Measurements from ENCODE around the gene MEI1. TPM values are rescaled to one million over a fixed set of nuclear protein-coding genes. Genes with fewer than 3 reads are reported as not detected.
A peak's percentile ranks its signal among the peaks of the same experiment; 100 is the strongest.

MEI1 gene
- total and polyA plus RNA-seq, 2 experiments from 2014 or later, result 1.1 to 5.6 TPM

DNA sequence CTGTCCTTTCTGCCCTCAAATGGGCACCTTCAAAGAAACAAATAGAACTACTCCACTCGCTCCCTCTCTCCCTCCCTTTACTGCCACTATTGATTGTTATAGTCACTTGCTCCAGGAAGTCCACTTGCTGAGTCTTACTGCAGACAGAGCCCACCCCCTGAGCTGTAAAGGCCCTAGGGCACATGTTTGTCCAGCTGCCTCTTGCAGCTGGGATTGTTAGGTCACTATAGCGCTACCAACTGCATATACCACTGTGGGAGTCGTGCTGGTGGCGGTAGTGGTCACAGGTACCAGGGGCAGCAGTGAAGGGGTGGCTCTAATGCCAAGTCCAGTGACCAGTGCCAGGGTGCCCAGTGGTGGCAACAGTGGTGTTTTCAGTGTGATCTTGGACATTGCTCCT lies 129.2 kb downstream of the MEI1 start:
- H3K27me3 ChIP-seq, result no peaks in the 10 kb centered on the region
- H3K4me3 ChIP-seq, result no peak overlapping the region
- no peaks in the 10 kb centered on the region for H3K9me3 ChIP-seq (ENCODE audit: low read depth)
- peak overlapping the region; percentile 45 for H3K27ac ChIP-seq
- H3K4me1 ChIP-seq (ENCODE audit: low read depth), result peaks cover 23% of the 10 kb centered on the region
- TF ChIP-seq, protein P1, sequence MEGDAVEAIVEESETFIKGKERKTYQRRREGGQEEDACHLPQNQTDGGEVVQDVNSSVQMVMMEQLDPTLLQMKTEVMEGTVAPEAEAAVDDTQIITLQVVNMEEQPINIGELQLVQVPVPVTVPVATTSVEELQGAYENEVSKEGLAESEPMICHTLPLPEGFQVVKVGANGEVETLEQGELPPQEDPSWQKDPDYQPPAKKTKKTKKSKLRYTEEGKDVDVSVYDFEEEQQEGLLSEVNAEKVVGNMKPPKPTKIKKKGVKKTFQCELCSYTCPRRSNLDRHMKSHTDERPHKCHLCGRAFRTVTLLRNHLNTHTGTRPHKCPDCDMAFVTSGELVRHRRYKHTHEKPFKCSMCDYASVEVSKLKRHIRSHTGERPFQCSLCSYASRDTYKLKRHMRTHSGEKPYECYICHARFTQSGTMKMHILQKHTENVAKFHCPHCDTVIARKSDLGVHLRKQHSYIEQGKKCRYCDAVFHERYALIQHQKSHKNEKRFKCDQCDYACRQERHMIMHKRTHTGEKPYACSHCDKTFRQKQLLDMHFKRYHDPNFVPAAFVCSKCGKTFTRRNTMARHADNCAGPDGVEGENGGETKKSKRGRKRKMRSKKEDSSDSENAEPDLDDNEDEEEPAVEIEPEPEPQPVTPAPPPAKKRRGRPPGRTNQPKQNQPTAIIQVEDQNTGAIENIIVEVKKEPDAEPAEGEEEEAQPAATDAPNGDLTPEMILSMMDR (IDR thresholded peaks at IDR 0.05; ENCODE audit: low read depth, low read length), result no peak
- peaks cover 2% of the 10 kb centered on the region for H3K36me3 ChIP-seq
- DNase-seq (ENCODE audit: low read depth in 1 of 2, low spot score in 1 of 2), result no peak

DNA sequence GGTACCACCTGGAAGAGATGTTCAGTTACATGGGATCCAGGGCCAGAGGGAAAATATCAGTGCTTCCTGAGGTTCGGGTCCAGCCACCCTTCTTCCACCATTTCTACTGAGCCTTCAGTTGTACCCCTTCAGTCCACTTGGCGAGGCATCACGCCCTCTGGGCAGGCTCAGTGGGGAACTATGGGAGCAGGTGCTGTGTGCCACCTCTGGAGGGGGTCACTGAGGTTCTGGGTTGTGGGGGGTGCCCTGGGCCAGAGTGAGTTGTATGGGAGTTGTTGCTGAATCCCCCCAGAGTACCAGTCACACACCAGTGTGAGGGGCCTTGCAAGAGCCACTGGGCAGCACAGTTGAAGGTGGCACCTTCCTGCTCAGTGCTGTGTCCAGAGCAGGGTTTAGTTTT lies 130.9 kb downstream of the MEI1 start:
- no peak overlapping the region for H3K4me3 ChIP-seq
- no peak overlapping the region for H3K27ac ChIP-seq
- no peaks in the 10 kb centered on the region for H3K9me3 ChIP-seq (ENCODE audit: low read depth)
- H3K27me3 ChIP-seq, result no peaks in the 10 kb centered on the region
- no peaks in the 10 kb centered on the region for H3K36me3 ChIP-seq
- H3K4me1 ChIP-seq (ENCODE audit: low read depth), result peaks cover 28% of the 10 kb centered on the region
- TF ChIP-seq, protein P1 (IDR thresholded peaks at IDR 0.05; ENCODE audit: low read depth, low read length), result no peak
- no peak for DNase-seq (ENCODE audit: low read depth in 1 of 2, low spot score in 1 of 2)

DNA sequence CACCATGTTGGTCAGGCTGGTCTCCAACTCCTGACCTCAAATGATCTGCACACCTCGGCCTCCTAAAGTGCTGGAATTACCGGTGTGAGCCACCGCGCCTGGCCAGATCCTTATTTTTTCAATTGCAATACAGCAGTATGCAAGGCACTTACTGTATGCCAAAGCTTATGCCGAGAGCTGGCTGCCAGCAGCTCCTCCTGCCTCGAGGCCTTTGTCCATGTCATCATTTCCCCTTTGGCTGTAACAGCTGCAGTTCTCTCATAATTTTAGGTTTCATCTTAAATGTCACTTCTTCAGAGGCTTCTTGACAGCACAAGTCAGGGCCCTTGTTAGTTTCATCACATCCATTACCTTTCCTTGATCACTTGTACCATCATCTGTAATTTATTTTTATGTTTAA lies 132.1 kb downstream of the MEI1 start:
- Histone ChIP-seq H3K36me3 (no peaks in the 10 kb centered on the region), H3K4me3 (no peak overlapping the region), H3K27ac (peak overlapping the region; percentile 96), H3K4me1 (ENCODE audit: low read depth) (peaks cover 24% of the 10 kb centered on the region), H3K27me3 (no peaks in the 10 kb centered on the region), H3K9me3 (ENCODE audit: low read depth) (no peaks in the 10 kb centered on the region)
- DNase-seq (ENCODE audit: low read depth in 1 of 2, low spot score in 1 of 2), result peak in 1 of 2 donors; percentile 40
- TF ChIP-seq, protein P1 (IDR thresholded peaks at IDR 0.05; ENCODE audit: low read depth, low read length), result no peak

DNA sequence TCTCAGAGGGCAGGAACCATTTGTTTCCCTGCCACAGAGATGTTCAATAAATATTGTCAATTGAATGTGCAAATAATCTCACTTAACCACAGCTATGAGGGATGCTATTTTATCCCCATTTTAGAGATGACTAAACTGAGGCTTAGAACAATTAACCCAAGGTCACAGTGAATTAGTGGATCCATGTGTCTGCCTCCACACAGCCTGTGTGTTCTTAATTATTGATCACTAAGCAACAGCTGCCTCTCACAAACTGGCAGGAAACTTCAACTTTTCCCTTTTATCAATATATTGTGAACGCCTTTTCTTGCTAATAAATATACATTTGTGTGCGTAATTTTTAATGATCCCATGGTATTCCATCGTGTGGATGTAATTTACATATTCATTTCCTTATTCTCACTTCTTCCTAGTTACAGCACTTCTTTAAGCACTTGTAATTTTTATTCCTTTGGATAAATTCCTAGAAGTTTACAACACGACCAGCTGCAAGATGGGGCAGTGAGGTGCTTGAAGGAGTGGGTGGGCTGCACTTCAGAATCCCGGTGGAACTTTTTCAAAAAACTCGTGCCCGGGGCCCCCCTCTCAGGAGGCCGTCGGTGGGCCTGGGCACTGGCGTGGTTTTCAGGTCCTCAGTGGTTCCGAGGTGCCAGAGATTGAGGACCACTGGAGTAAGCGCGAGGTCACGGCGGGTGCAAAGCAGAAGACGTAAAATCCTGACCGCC lies 132.7 kb downstream of the MEI1 start:
- H3K27me3 ChIP-seq, result no peaks in the 10 kb centered on the region
- no peak for DNase-seq (ENCODE audit: low read depth in 1 of 2, low spot score in 1 of 2)
- TF ChIP-seq, protein P1 (IDR thresholded peaks at IDR 0.05; ENCODE audit: low read depth, low read length), result no peak

DNA sequence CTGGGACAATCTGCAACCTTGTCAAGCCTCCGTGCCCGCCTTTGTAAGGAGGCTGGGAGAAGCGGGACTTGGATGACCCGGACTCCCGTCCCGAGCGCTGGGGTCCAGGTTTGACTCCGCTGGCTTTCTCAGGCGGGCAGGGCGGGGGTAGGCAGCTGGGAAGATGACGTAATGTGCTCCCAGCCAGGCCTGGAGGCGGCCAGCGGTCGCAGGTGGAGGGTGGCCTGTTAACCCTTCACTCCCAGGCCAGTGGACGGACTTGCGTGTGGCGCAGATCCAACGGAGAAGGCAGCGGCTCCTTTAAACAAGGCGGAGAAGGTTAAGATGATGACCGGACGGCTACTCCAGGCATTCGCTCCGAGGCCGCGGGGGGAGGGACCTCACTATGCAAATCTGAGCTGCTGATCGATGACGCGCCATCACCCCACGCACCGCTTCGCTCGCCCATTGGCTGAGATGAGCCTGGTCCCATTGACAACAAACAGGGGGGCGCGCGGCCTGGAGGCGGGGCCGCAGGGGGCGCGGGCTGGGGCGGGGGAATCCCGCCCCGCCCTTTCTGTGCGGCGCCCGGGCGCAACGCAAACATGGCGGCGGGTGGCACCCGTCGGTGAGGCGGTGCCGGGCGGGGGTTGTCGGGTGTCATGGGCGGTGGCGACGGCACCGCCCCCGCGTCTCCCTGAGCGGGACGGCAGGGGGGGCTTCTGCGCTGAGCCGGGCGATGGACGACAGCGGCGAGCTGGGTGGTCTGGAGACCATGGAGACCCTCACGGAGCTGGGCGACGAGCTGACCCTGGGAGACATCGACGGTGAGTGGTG lies 133.5 kb downstream of the MEI1 start, which contains the start of gene SREBF2:
Gene SREBF2, plus strand, starts transcription at position 553 of the 816 bp plus-strand sequence. Its CDS starts 166 bp downstream, at position 719.
- TF ChIP-seq, protein P1 (IDR thresholded peaks at IDR 0.05; ENCODE audit: low read depth, low read length), result no peak
- Histone ChIP-seq H3K27ac (peak within 1 kb of the TSS; percentile 96), H3K9me3 (ENCODE audit: low read depth) (no peaks in the 10 kb centered on the region), H3K36me3 (peaks cover 5% of the 10 kb centered on the region), H3K4me3 (peak within 1 kb of the TSS; percentile 65), H3K27me3 (no peaks in the 10 kb centered on the region), H3K4me1 (ENCODE audit: low read depth) (peaks cover 19% of the 10 kb centered on the region)
- DNase-seq (ENCODE audit: low read depth in 1 of 2, low spot score in 1 of 2), result peak; percentile 100

More for the DNA sequence above, 132.7 kb downstream of the MEI1 start:
- H3K27ac ChIP-seq, result peak overlapping the region; percentile 96
- no peaks in the 10 kb centered on the region for H3K9me3 ChIP-seq (ENCODE audit: low read depth)
- peak overlapping the region; percentile 21 for H3K4me3 ChIP-seq
- H3K4me1 ChIP-seq (ENCODE audit: low read depth), result peaks cover 18% of the 10 kb centered on the region
- peaks cover 5% of the 10 kb centered on the region for H3K36me3 ChIP-seq
